ENCODE results near the gene LTBP1.

DNA sequence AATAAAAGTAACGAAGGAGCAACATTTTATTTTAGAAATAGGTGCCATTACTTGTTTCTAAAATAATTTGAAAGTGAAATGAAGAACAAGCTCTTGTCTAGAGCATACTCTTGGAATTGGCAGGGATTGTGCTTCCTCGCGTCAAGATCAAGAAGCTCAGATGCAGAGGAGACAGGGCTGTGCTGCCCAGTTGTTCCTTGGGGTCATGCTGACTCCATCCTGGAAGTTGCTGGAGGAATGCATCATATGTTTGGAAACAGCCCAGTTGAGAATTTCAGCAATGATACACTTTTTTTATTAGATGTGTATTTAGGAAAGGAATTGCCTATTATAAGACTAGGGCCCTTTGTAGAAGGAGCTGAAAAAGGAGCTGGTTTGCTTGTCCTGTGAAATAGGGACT lies 17.2 kb downstream of the LTBP1 start:
- TF ChIP-seq POLR2A (IDR thresholded peaks at IDR 0.05) (no peak), CTCF (IDR thresholded peaks at IDR 0.05) (no peak)

Measured in lower leg skin (tissue), 3 donors.